GM23338 (cell line): ENCODE data around the gene RFNG. TPM values are rescaled to one million over a fixed set of nuclear protein-coding genes. Genes with fewer than 3 reads are reported as not detected.

Experiments
- ATAC-seq: fragments of 200-7000 bp; cut with Tn5 transposase; 3 replicates; pipeline ENCODE4 v1.9.1; 2020
- DNase-seq: peaks from one replicate; pipeline ENCODE4 v3.0.0-alpha.2; 2015; ENCODE audit warnings: low spot score
- H2AFZ ChIP-seq: fragments of 200-600 bp; sonication (generic); 2 replicates; pipeline ENCODE4 v1.8.0; 2016; ENCODE audit warnings: antibody characterized with exemption, mild to moderate bottlenecking, moderate library complexity
- H3F3A ChIP-seq: fragments of 200-600 bp; sonication (generic); replicated peaks from 2 replicates; pipeline ENCODE4 v1.8.0; 2017; ENCODE audit warnings: antibody characterized with exemption, mixed run types, low read depth
- H3K27ac ChIP-seq: fragments of 200-600 bp; sonication (generic); 2 replicates; pipeline ENCODE4 v1.6.1; 2016; ENCODE audit warnings: low read depth
- H3K27me3 ChIP-seq: fragments of 200-600 bp; sonication (generic); 2 replicates; pipeline ENCODE4 v1.8.0; 2016; ENCODE audit warnings: mild to moderate bottlenecking, mixed run types, moderate library complexity; ENCODE audit not compliant: insufficient read depth
- H3K36me3 ChIP-seq: fragments of 200-600 bp; sonication (generic); 2 replicates; pipeline ENCODE4 v1.8.0; 2016; ENCODE audit warnings: mild to moderate bottlenecking; ENCODE audit not compliant: insufficient read depth
- H3K4me1 ChIP-seq: fragments of 200-600 bp; sonication (generic); 2 replicates; pipeline ENCODE4 v1.8.0; 2016; ENCODE audit warnings: mild to moderate bottlenecking, moderate library complexity; ENCODE audit not compliant: insufficient read depth
- H3K4me2 ChIP-seq: fragments of 200-600 bp; sonication (generic); 2 replicates; pipeline ENCODE4 v1.7.1; 2017; ENCODE audit warnings: mixed run types
- H3K4me3 ChIP-seq: fragments of 200-600 bp; sonication (generic); 2 replicates; pipeline ENCODE4 v1.6.1; 2016; ENCODE audit warnings: mixed run types
- H3K79me2 ChIP-seq: fragments of 200-600 bp; sonication (generic); replicated peaks from 2 replicates; pipeline ENCODE4 v1.8.0; 2017; ENCODE audit warnings: mild to moderate bottlenecking; ENCODE audit not compliant: insufficient read depth
- H3K9me2 ChIP-seq: fragments of 200-600 bp; sonication (generic); 2 replicates; pipeline ENCODE4 v1.8.0; 2017; ENCODE audit not compliant: insufficient read depth
- H4K20me1 ChIP-seq: fragments of 200-600 bp; sonication (generic); replicated peaks from 2 replicates; pipeline ENCODE4 v1.8.0; 2017; ENCODE audit warnings: mild to moderate bottlenecking; ENCODE audit not compliant: insufficient read depth
- H3K27ac Mint-ChIP-seq: 2 replicates; pipeline ENCODE4 v1.8.0; 2020; ENCODE audit warnings: inconsistent platforms, mild to moderate bottlenecking, moderate library complexity, mixed read lengths
- H3K27me3 Mint-ChIP-seq: 3 replicates; pipeline ENCODE4 v1.8.0; 2022; ENCODE audit warnings: low read depth, mild to moderate bottlenecking, moderate library complexity, mixed read lengths, inconsistent platforms; ENCODE audit not compliant: insufficient read depth, poor library complexity
- H3K36me3 Mint-ChIP-seq: 3 replicates; pipeline ENCODE4 v1.8.0; 2021; ENCODE audit warnings: low read depth, mild to moderate bottlenecking, inconsistent platforms, moderate library complexity, mixed read lengths
- H3K4me1 Mint-ChIP-seq: 3 replicates; pipeline ENCODE4 v1.8.0; 2020; ENCODE audit warnings: mild to moderate bottlenecking, inconsistent platforms, mixed read lengths
- H3K4me3 Mint-ChIP-seq: 3 replicates; pipeline ENCODE4 v1.8.0; 2021; ENCODE audit warnings: moderate library complexity, mild to moderate bottlenecking, inconsistent platforms, mixed read lengths
- H3K9me3 Mint-ChIP-seq: 3 replicates; pipeline ENCODE4 v1.8.0; 2020; ENCODE audit warnings: moderate library complexity, mild to moderate bottlenecking, inconsistent platforms, mixed read lengths
- CREB1 ChIP-seq: fragments of 250-450 bp; sonication (Bioruptor Pico); IDR thresholded peaks from 2 replicates; pipeline ENCODE4 v1.5.0; 2020; ENCODE audit warnings: low read depth, mild to moderate bottlenecking, moderate library complexity
- CTCF ChIP-seq, 2 experiments: fragments of 200-600 bp in 1 of 2; sonication (generic) in 1 of 2; conservative IDR thresholded peaks; 2 replicates each; pipeline versions ENCODE4 v1.5.1 to v1.6.1; 2016 to 2017; ENCODE audit warnings: antibody characterized with exemption in 2 of 2, low read depth in 2 of 2, mild to moderate bottlenecking in 2 of 2, moderate library complexity in 1 of 2
- EZH2phosphoT487 ChIP-seq: fragments of 200-600 bp; sonication (generic); IDR thresholded peaks from one replicate; pipeline ENCODE4 v1.8.1; 2018; ENCODE audit warnings: antibody characterized with exemption; ENCODE audit not compliant: unreplicated experiment
- NANOG ChIP-seq: IDR thresholded peaks from 2 replicates; pipeline ENCODE4 v1.6.1; 2016; ENCODE audit warnings: antibody characterized with exemption, borderline replicate concordance
- POLR2AphosphoS5 ChIP-seq: IDR thresholded peaks from 2 replicates; pipeline ENCODE4 v1.6.1; 2016; ENCODE audit warnings: antibody characterized with exemption, low read depth
- REST ChIP-seq: IDR thresholded peaks from one replicate; pipeline ENCODE4 v1.6.1; 2018; ENCODE audit warnings: antibody characterized with exemption; ENCODE audit not compliant: unreplicated experiment
- STAT1 ChIP-seq: IDR thresholded peaks from one replicate; pipeline ENCODE4 v1.6.1; 2016; ENCODE audit warnings: antibody characterized with exemption; ENCODE audit not compliant: unreplicated experiment
- ZNF462 ChIP-seq: fragments of 250-450 bp; sonication (Bioruptor Pico); IDR thresholded peaks from 2 replicates; pipeline ENCODE4 v1.5.0; 2020; ENCODE audit warnings: mild to moderate bottlenecking, moderate library complexity
- polyA plus RNA-seq: library from polyadenylated mRNA; unstranded; fragments of >200 nt; fragmentation: Nextera tagmentation; extraction: Ambion mirVana; gene quantifications from 2 replicates; pipeline ENCODE4 v1.2.1, GENCODE V29; 2016
- total RNA-seq: library from RNA; depleted of rRNA; stranded (reverse); fragments of >200 nt; shearing (Covaris generic); gene quantifications from 2 replicates; pipeline ENCODE4 v1.2.3, GENCODE V29; 2014

RFNG gene
- total and polyA plus RNA-seq, 2 experiments from 2014 or later: 18.0 to 44.7 TPM

- Mint-ChIP-seq H3K27ac (no peak overlapping the region), H3K36me3 (peaks cover 2% of the 10 kb centered on the region; the same call in 1 of the 3 replicates), H3K4me1 (no peaks in the 10 kb centered on the region), H3K4me3 (no peak overlapping the region), H3K9me3 (no peaks in the 10 kb centered on the region; the same call in 1 of the 3 replicates), H3K27me3 (peaks cover 18% of the 10 kb centered on the region)
- Histone ChIP-seq H3K27me3 (no peaks in the 10 kb centered on the region; the same call in 1 of the 2 replicates), H3K27ac (no peak overlapping the region), H2AFZ (no peak overlapping the region), H3F3A (peaks cover 11% of the 10 kb centered on the region), H3K9me2 (no peaks in the 10 kb centered on the region), H3K4me1 (no peaks in the 10 kb centered on the region), H3K79me2 (no peaks in the 10 kb centered on the region), H3K36me3 (no peaks in the 10 kb centered on the region), H4K20me1 (peaks cover 3% of the 10 kb centered on the region; the same call in 1 of the 2 replicates), H3K4me2 (no peak overlapping the region), H3K4me3 (no peak overlapping the region)
- ATAC-seq (no peak), DNase-seq (no peak)
- TF ChIP-seq POLR2AphosphoS5: no peak
- TF ChIP-seq CTCF (conservative IDR thresholded peaks at IDR 0.05; ENCODE audit: low read depth in 2 of 2): no peak
- no peak for TF ChIP-seq NANOG
- no peak for TF ChIP-seq EZH2phosphoT487
- TF ChIP-seq ZNF462 (CRISPR knock-in tag): no peak
- TF ChIP-seq STAT1: no peak
- no peak for TF ChIP-seq REST
- TF ChIP-seq CREB1: no peak
Measured at GRCh38 chr17:82072827-82073226, 21.2 kb upstream of the RFNG start.
